Measurements from ENCODE around the gene MACROD2. TPM values are rescaled to one million over a fixed set of nuclear protein-coding genes. Genes with fewer than 3 reads are reported as not detected.

MACROD2 gene
- total and polyA plus RNA-seq, 2 of the 4 experiments (the other 2 are of a cell fraction) = not detected

- no peak overlapping the region for H3K23ac ChIP-seq (ENCODE audit: low read depth, low read length)
- no peak overlapping the region for H2AK5ac ChIP-seq (ENCODE audit: low read depth, low read length)
- no peaks in the 10 kb centered on the region for H4K20me1 ChIP-seq (ENCODE audit: insufficient read depth, low read length)
- no peak overlapping the region for H2AK9ac ChIP-seq (replicated peaks; ENCODE audit: low read depth, low read length, poor library complexity)
- no CpG with 5 or more reads among the region's 1 CpG for WGBS, 2 experiments (ENCODE audit: extremely low coverage in 2 of 2, insufficient read length in 1 of 2)
- no peak overlapping the region for H2BK20ac ChIP-seq (ENCODE audit: low read depth, low read length)
- no peaks in the 10 kb centered on the region for H3K9me1 ChIP-seq (ENCODE audit: insufficient read depth, low read length)
- no peaks in the 10 kb centered on the region for H3K4me1 ChIP-seq (ENCODE audit: control insufficient read depth, insufficient read depth, low read length)
- no peak overlapping the region for H4K5ac ChIP-seq (ENCODE audit: low read depth, low read length)
- no peak overlapping the region for H4K8ac ChIP-seq (ENCODE audit: low read depth in 2 of 2, low read length in 2 of 2)
- TF ChIP-seq CHD1 (IDR thresholded peaks at IDR 0.05; ENCODE audit: low read depth, low read length) (no peak), SMC3 (IDR thresholded peaks at IDR 0.05; ENCODE audit: low read depth, low read length) (no peak)
- intact Hi-C loops (cut with micrococcal nuclease) (no loop called here), in situ Hi-C loops (cut with MboI; ENCODE audit: low sequenced_read_pairs) (no loop called here), dilution Hi-C loops (cut with HindIII; ENCODE audit: low sequenced_read_pairs, unreplicated experiment) (no loop called here)
- no peaks in the 10 kb centered on the region; the same call in 1 of the 2 replicates for H3K9me3 ChIP-seq (ENCODE audit: control insufficient read depth, insufficient read depth, low read length)
- H2AFZ ChIP-seq (replicated peaks; ENCODE audit: low read length, poor library complexity) = no peak overlapping the region
- no peak overlapping the region for H3K56ac ChIP-seq (ENCODE audit: extremely low read depth, insufficient read depth, low read length)
- no peak overlapping the region for H3K4me3 ChIP-seq (ENCODE audit: insufficient read depth, low read depth, low read length)
- ChIA-PET POLR2A (ENCODE audit: unreplicated experiment) (no interaction called here), CTCF (no interaction called here)
- no peak overlapping the region for H2BK15ac ChIP-seq (ENCODE audit: low read depth, low read length)
- no peak overlapping the region for H3K14ac ChIP-seq (replicated peaks; ENCODE audit: low read depth, low read length)
- BruUV-seq (replicated peaks) = no TSS peak
- no peak overlapping the region for H3K27ac ChIP-seq (ENCODE audit: insufficient read depth, low read length)
- H3K27me3 ChIP-seq (ENCODE audit: control insufficient read depth, insufficient read depth, low read length) = no peaks in the 10 kb centered on the region
- H3K36me3 ChIP-seq (ENCODE audit: control insufficient read depth, insufficient read depth, low read length) = no peaks in the 10 kb centered on the region
- H3K79me1 ChIP-seq (ENCODE audit: low read depth in 1 of 2, low read length in 2 of 2) = no peaks in the 10 kb centered on the region
- ATAC-seq (ENCODE audit: low read depth) = no peak
- no peak overlapping the region for H2BK120ac ChIP-seq (ENCODE audit: low read depth, low read length)
- no peak overlapping the region for H4K91ac ChIP-seq (ENCODE audit: insufficient read depth, low read depth, low read length)
- no peak overlapping the region for H3K4ac ChIP-seq (ENCODE audit: low read depth, low read length)
- H2BK5ac ChIP-seq (ENCODE audit: low read depth, low read length, poor library complexity, severe bottlenecking) = no peak overlapping the region
- no peak overlapping the region for H3K9ac ChIP-seq (ENCODE audit: low read depth, low read length)
- no peak overlapping the region for H3K18ac ChIP-seq (ENCODE audit: low read depth, low read length)
- H3K4me2 ChIP-seq (ENCODE audit: low read depth, low read length) = no peak overlapping the region
- DNase-seq = no peak
Measured at GRCh38 chr20:14220986-14221385, 225.7 kb downstream of the MACROD2 start.

Measured in IMR-90 (cell line).